Mesothelial cell of epicardium (in vitro differentiated cells): ENCODE measurements around the gene CPEB2. TPM values are rescaled to one million over a fixed set of nuclear protein-coding genes. Genes with fewer than 3 reads are reported as not detected.
A peak's percentile ranks its signal among the peaks of the same experiment; 100 is the strongest.

ENCODE experiments used
- DNase-seq, 2 experiments: peaks; one replicate each; pipeline ENCODE4 v3.0.0; 2021; ENCODE audit warnings: low spot score in 2 of 2; ENCODE audit not compliant: unreplicated experiment in 2 of 2
- H3K27ac Mint-ChIP-seq: 2 replicates; pipeline ENCODE4 v1.8.0; 2021; ENCODE audit warnings: mixed read lengths
- H3K27me3 Mint-ChIP-seq: 2 replicates; pipeline ENCODE4 v1.8.0; 2021; ENCODE audit warnings: low read depth, mixed read lengths
- H3K36me3 Mint-ChIP-seq: 2 replicates; pipeline ENCODE4 v1.8.0; 2021; ENCODE audit warnings: mixed read lengths
- H3K4me1 Mint-ChIP-seq: 2 replicates; pipeline ENCODE4 v1.8.0; 2021; ENCODE audit warnings: mixed read lengths
- H3K4me3 Mint-ChIP-seq: 2 replicates; pipeline ENCODE4 v1.8.0; 2021; ENCODE audit warnings: mild to moderate bottlenecking, moderate library complexity, mixed read lengths
- H3K9me3 Mint-ChIP-seq: 2 replicates; pipeline ENCODE4 v1.8.0; 2021; ENCODE audit warnings: mixed read lengths
- total RNA-seq: library from RNA; stranded (reverse); gene quantifications from 3 replicates; pipeline ENCODE4 v1.2.1, GENCODE V29; 2021
- TF ChIP-seq, protein P1 (sequence below): fragments of 200-600 bp; sonication (generic); IDR thresholded peaks from one replicate; pipeline ENCODE4 v1.5.0; 2021; ENCODE audit warnings: antibody characterized with exemption; ENCODE audit not compliant: unreplicated experiment

CPEB2 gene
- 4.1 to 5.3 TPM (median 4.8 TPM) in 3 replicates for total RNA-seq

GRCh38 chr4:15001869-15002658 lies at the start of gene CPEB2:
Gene CPEB2 (plus strand): TSS chr4:15002481. CDS start chr4:15002674, 193 bp downstream.
- Mint-ChIP-seq H3K4me3 (peak within 1 kb of the TSS; percentile 83), H3K9me3 (peaks cover 3% of the 10 kb centered on the region), H3K27me3 (peaks cover 9% of the 10 kb centered on the region), H3K4me1 (peaks cover 22% of the 10 kb centered on the region), H3K36me3 (peaks cover 2% of the 10 kb centered on the region), H3K27ac (peak within 1 kb of the TSS; percentile 94)
- TF ChIP-seq, protein P1, sequence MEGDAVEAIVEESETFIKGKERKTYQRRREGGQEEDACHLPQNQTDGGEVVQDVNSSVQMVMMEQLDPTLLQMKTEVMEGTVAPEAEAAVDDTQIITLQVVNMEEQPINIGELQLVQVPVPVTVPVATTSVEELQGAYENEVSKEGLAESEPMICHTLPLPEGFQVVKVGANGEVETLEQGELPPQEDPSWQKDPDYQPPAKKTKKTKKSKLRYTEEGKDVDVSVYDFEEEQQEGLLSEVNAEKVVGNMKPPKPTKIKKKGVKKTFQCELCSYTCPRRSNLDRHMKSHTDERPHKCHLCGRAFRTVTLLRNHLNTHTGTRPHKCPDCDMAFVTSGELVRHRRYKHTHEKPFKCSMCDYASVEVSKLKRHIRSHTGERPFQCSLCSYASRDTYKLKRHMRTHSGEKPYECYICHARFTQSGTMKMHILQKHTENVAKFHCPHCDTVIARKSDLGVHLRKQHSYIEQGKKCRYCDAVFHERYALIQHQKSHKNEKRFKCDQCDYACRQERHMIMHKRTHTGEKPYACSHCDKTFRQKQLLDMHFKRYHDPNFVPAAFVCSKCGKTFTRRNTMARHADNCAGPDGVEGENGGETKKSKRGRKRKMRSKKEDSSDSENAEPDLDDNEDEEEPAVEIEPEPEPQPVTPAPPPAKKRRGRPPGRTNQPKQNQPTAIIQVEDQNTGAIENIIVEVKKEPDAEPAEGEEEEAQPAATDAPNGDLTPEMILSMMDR, result no peak
- peak; percentile 76 to 91 for DNase-seq

DNA sequence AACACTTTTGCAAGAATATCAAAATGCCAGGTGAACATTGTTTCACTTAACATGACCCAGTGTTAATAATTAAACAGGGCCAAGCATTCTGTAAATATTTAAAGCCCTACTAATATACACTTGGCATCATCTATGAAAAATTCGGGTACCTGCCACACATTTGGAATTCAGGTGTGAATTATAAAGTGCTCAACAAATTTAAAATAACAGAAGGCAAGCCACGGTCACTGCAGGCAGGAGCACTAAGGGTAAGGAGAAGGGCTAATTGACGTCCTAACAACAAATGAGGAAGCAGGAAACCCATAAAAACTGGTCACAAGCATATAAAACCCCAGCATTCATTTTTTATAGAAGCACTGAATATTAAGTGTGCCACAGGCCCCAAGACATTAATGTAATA lies 43.8 kb upstream of the CPEB2 start:
- DNase-seq, result no peak
- TF ChIP-seq, protein P1, result no peak
- H3K9me3 Mint-ChIP-seq, result no peaks in the 10 kb centered on the region
- no peaks in the 10 kb centered on the region for H3K36me3 Mint-ChIP-seq
- no peak overlapping the region for H3K4me3 Mint-ChIP-seq
- no peaks in the 10 kb centered on the region for H3K27me3 Mint-ChIP-seq
- no peaks in the 10 kb centered on the region for H3K4me1 Mint-ChIP-seq
- H3K27ac Mint-ChIP-seq, result no peak overlapping the region

DNA sequence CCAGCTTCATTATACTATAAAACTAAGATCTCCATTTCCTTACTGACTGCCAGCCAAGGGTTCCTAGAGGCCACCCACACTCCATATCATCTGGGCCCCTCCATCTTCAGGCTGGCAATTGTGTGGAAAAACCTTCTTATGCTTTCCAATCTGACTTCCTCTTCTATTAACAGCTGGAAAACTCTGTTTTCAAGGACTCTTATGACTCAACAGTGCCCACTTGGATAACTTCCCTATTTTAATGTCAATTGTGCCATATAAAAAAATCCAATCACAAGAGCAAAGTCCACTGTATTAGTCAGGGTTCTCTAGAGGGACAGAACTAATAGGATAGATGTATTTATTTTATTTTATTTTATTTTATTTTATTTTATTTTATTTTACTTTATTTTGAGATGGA lies 41.0 kb upstream of the CPEB2 start:
- no peak overlapping the region for H3K4me3 Mint-ChIP-seq
- DNase-seq, result no peak
- H3K4me1 Mint-ChIP-seq, result no peaks in the 10 kb centered on the region
- no peaks in the 10 kb centered on the region for H3K36me3 Mint-ChIP-seq
- no peaks in the 10 kb centered on the region for H3K27me3 Mint-ChIP-seq
- H3K27ac Mint-ChIP-seq, result no peak overlapping the region
- no peaks in the 10 kb centered on the region for H3K9me3 Mint-ChIP-seq
- TF ChIP-seq, protein P1, result no peak

DNA sequence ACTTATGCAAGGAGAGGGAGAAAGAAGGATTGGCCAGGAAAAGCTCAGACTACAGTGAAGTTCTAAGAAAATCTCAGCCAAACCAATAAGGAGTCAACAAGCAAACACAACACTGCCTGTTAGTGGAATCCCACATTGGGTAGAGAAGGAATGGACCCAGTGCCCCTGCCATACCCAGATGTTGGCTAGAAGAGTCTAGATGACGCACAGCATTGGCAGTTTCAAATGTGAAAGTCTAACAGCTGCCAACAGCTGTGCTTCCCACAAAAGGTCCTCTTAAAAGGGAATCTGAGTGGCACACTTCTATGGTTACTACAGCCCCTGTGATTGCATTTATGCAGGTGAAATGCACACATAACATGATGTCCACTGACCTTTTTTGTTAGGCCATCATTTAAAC lies 37.2 kb upstream of the CPEB2 start:
- Mint-ChIP-seq H3K9me3 (no peaks in the 10 kb centered on the region), H3K27me3 (no peaks in the 10 kb centered on the region), H3K36me3 (no peaks in the 10 kb centered on the region), H3K4me3 (no peak overlapping the region), H3K27ac (no peak overlapping the region), H3K4me1 (no peaks in the 10 kb centered on the region)
- TF ChIP-seq, protein P1, result no peak
- no peak for DNase-seq

GRCh38 chr4:14967982-14968381 lies 34.3 kb upstream of the CPEB2 start:
- Mint-ChIP-seq H3K4me1 (no peaks in the 10 kb centered on the region), H3K4me3 (no peak overlapping the region), H3K27me3 (no peaks in the 10 kb centered on the region), H3K27ac (no peak overlapping the region), H3K9me3 (peaks cover 11% of the 10 kb centered on the region), H3K36me3 (no peaks in the 10 kb centered on the region)
- TF ChIP-seq, protein P1, result no peak
- DNase-seq, result no peak
